HUES64 (cell line): Measurements from ENCODE around the gene ACACB.

Experiments
- H3K27ac ChIP-seq: 2 replicates; pipeline ENCODE4 v1.7.0; 2013; ENCODE audit warnings: low read depth, low read length, inconsistent platforms
- H3K27me3 ChIP-seq: 2 replicates; pipeline ENCODE4 v1.6.1; 2013; ENCODE audit warnings: mild to moderate bottlenecking, low read length; ENCODE audit not compliant: insufficient read depth
- H3K36me3 ChIP-seq: 2 replicates; pipeline ENCODE4 v1.6.1; 2013; ENCODE audit warnings: mild to moderate bottlenecking, low read length; ENCODE audit not compliant: insufficient read depth
- H3K4me1 ChIP-seq: 2 replicates; pipeline ENCODE4 v1.6.1; 2013; ENCODE audit warnings: mild to moderate bottlenecking, low read length, moderate library complexity; ENCODE audit not compliant: insufficient read depth
- H3K4me3 ChIP-seq: 2 replicates; pipeline ENCODE4 v1.5.1; 2013; ENCODE audit warnings: mild to moderate bottlenecking, low read length, moderate library complexity
- H3K9ac ChIP-seq: 2 replicates; pipeline ENCODE4 v1.6.1; 2013; ENCODE audit warnings: mild to moderate bottlenecking, low read depth, low read length
- H3K9me3 ChIP-seq: 2 replicates; pipeline ENCODE4 v1.6.1; 2013; ENCODE audit warnings: low read depth, low read length; ENCODE audit not compliant: insufficient read depth
- WGBS: fragments of 150-250, 120-280 bp; methylation state at CpG from one replicate; pipeline ENCODE4 v1.1.7; 2013; ENCODE audit warnings: missing lambda C conversion rate; 5-methylcytosine and 5-hydroxymethylcytosine counted together

Gene ACACB

GRCh38 chr12:109281452-109281851 is 165.1 kb downstream of the ACACB start:
- Histone ChIP-seq H3K9ac (no peak overlapping the region), H3K27me3 (no peaks in the 10 kb centered on the region), H3K4me3 (no peak overlapping the region), H3K9me3 (no peaks in the 10 kb centered on the region), H3K27ac (no peak overlapping the region), H3K36me3 (no peaks in the 10 kb centered on the region), H3K4me1 (peaks cover 6% of the 10 kb centered on the region; the same call in 1 of the 2 replicates)
- 94% methylated on average over 17 of the region's 17 CpGs for WGBS

DNA sequence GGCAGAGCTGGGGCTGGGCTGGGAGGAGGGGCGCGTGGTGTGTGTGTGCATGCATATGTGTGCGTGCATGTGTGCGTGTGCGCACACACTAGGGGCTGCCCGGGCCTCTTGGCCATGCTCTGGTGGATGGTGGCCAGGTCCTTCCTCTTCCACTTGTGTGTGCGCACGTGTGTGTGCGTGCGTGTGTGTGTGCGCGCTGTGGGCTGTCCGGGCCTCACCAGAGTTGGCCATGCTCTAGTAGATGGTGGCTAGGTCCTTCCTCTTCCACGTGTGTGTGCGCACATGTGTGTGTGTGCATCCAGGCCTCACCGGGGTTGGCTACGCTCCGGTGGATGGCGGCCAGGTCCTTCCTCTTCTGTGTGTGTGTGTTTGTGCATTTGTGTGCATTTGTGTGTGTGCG is 168.0 kb downstream of the ACACB start:
- Histone ChIP-seq H3K36me3 (no peaks in the 10 kb centered on the region), H3K9ac (no peak overlapping the region), H3K9me3 (no peaks in the 10 kb centered on the region), H3K27me3 (no peaks in the 10 kb centered on the region), H3K27ac (no peak overlapping the region), H3K4me1 (no peaks in the 10 kb centered on the region), H3K4me3 (no peak overlapping the region)
- WGBS = 93% methylated on average over 20 of the region's 20 CpGs

- Histone ChIP-seq H3K27ac (no peak overlapping the region), H3K9ac (no peak overlapping the region), H3K4me1 (peaks cover 4% of the 10 kb centered on the region; the same call in 1 of the 2 replicates), H3K4me3 (no peak overlapping the region), H3K36me3 (no peaks in the 10 kb centered on the region), H3K9me3 (no peaks in the 10 kb centered on the region), H3K27me3 (no peaks in the 10 kb centered on the region)
These were observed 169.9 kb downstream of the ACACB start for GRCh38 chr12:109286252-109286651.

DNA sequence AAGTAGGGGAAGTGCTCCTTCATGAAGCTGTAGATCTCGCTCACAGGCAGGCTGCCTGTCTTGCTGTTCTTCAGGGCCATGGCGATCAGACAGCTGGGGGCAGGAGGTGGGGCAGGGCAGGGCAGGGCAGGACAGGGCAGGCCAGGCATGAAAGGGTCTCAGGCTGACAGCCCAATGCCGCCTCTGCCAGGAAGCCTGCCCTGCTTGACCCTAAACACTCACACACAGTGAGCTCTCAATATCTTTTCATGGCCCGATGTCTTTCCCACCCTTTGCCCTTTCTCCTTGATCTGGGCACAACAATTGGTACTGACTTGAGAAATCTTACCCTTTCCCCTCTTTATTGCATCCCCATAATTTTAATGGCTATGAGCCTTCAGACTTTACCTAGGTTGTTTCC is 170.3 kb downstream of the ACACB start:
- Histone ChIP-seq H3K36me3 (no peaks in the 10 kb centered on the region), H3K27me3 (no peaks in the 10 kb centered on the region), H3K4me3 (no peak overlapping the region), H3K27ac (no peak overlapping the region), H3K4me1 (peaks cover 4% of the 10 kb centered on the region; the same call in 1 of the 2 replicates), H3K9ac (no peak overlapping the region), H3K9me3 (no peaks in the 10 kb centered on the region)
- 83% methylated on average over 4 of the region's 4 CpGs for WGBS

GRCh38 chr12:109287181-109287580 is 170.8 kb downstream of the ACACB start:
- H3K9me3 ChIP-seq = no peaks in the 10 kb centered on the region
- H3K4me3 ChIP-seq = no peak overlapping the region
- WGBS = 83% methylated on average over 7 of the region's 7 CpGs
- H3K36me3 ChIP-seq = no peaks in the 10 kb centered on the region
- H3K4me1 ChIP-seq = peaks cover 4% of the 10 kb centered on the region; the same call in 1 of the 2 replicates
- H3K9ac ChIP-seq = no peak overlapping the region
- no peak overlapping the region for H3K27ac ChIP-seq
- H3K27me3 ChIP-seq = no peaks in the 10 kb centered on the region

GRCh38 chr12:109287811-109288469 is 171.6 kb downstream of the ACACB start:
- Histone ChIP-seq H3K4me3 (no peak overlapping the region), H3K36me3 (no peaks in the 10 kb centered on the region), H3K9me3 (no peaks in the 10 kb centered on the region), H3K4me1 (peaks cover 4% of the 10 kb centered on the region; the same call in 1 of the 2 replicates), H3K9ac (no peak overlapping the region), H3K27ac (no peak overlapping the region), H3K27me3 (no peaks in the 10 kb centered on the region)
- WGBS = 94% methylated on average over 16 of the region's 16 CpGs

GRCh38 chr12:109288571-109288970 is 172.2 kb downstream of the ACACB start:
- Histone ChIP-seq H3K27me3 (no peaks in the 10 kb centered on the region), H3K9ac (no peak overlapping the region), H3K9me3 (no peaks in the 10 kb centered on the region), H3K36me3 (no peaks in the 10 kb centered on the region), H3K4me3 (no peak overlapping the region), H3K27ac (no peak overlapping the region), H3K4me1 (peaks cover 4% of the 10 kb centered on the region; the same call in 1 of the 2 replicates)
- WGBS = 88% methylated on average over 1 of the region's 1 CpG

- Histone ChIP-seq H3K9me3 (no peaks in the 10 kb centered on the region), H3K4me1 (peaks cover 4% of the 10 kb centered on the region; the same call in 1 of the 2 replicates), H3K9ac (no peak overlapping the region), H3K4me3 (no peak overlapping the region), H3K36me3 (no peaks in the 10 kb centered on the region), H3K27me3 (no peaks in the 10 kb centered on the region), H3K27ac (no peak overlapping the region)
- WGBS = 83% methylated on average over 4 of the region's 4 CpGs
These were observed 172.6 kb downstream of the ACACB start for GRCh38 chr12:109289004-109289403.

- 94% methylated on average over 6 of the region's 6 CpGs for WGBS
These were observed 173.2 kb downstream of the ACACB start for GRCh38 chr12:109289551-109289950.

DNA sequence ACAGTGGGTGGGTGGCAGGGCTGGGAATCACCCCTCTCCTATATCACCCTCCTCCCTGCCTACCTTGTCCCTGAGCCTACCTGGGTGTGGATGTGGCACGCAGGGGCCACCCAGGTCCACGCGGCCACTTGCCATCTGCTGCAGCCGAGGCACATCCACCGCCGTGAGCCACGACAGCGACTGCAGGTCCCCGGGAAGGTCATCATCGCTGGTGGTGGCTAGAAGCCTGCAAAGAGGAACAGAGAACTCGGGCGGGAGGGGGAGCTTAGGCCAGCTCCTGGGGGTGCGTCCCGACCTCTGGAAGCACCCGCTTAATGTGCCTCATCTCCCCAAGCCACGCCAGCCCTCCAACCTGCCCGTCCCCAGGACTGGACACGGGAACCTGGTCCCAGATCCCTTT is 173.7 kb downstream of the ACACB start:
- no peaks in the 10 kb centered on the region for H3K36me3 ChIP-seq
- H3K9me3 ChIP-seq = no peaks in the 10 kb centered on the region
- no peak overlapping the region for H3K9ac ChIP-seq
- no peak overlapping the region for H3K27ac ChIP-seq
- no peak overlapping the region for H3K4me3 ChIP-seq
- WGBS = 93% methylated on average over 18 of the region's 18 CpGs
- H3K27me3 ChIP-seq = no peaks in the 10 kb centered on the region
- H3K4me1 ChIP-seq = peaks cover 4% of the 10 kb centered on the region; the same call in 1 of the 2 replicates

More at GRCh38 chr12:109289551-109289950, 173.2 kb downstream of the ACACB start:
- no peaks in the 10 kb centered on the region for H3K27me3 ChIP-seq
- no peaks in the 10 kb centered on the region for H3K9me3 ChIP-seq
- H3K27ac ChIP-seq = no peak overlapping the region
- no peaks in the 10 kb centered on the region for H3K36me3 ChIP-seq
- H3K4me1 ChIP-seq = peaks cover 4% of the 10 kb centered on the region; the same call in 1 of the 2 replicates
- H3K4me3 ChIP-seq = no peak overlapping the region
- H3K9ac ChIP-seq = no peak overlapping the region

- Histone ChIP-seq H3K9ac (no peak overlapping the region), H3K27ac (no peak overlapping the region), H3K27me3 (no peaks in the 10 kb centered on the region), H3K9me3 (no peaks in the 10 kb centered on the region), H3K4me1 (peaks cover 4% of the 10 kb centered on the region; the same call in 1 of the 2 replicates), H3K4me3 (no peak overlapping the region), H3K36me3 (no peaks in the 10 kb centered on the region)
- 81% methylated on average over 15 of the region's 15 CpGs for WGBS
These were observed 174.7 kb downstream of the ACACB start for GRCh38 chr12:109291117-109291516.
